K562 (cell line): ENCODE data around the gene ZC3HAV1L. TPM values are rescaled to one million over a fixed set of nuclear protein-coding genes. Genes with fewer than 3 reads are reported as not detected.

Experiments used
- ATAC-seq: fragments of 200-7000 bp; cut with Tn5 transposase; 3 replicates; pipeline ENCODE4 v1.9.1; 2020; ENCODE audit warnings: moderate library complexity
- BruUV-seq: library from RNA; stranded (reverse); fragments of 400-500 nt; replicated peaks from 2 replicates; lab custom pipeline; 2021; lab: Mats Ljungman, UMichigan
- CTCF ChIA-PET: fragments of 300-600 bp; formaldehyde crosslinking; extraction: SDS; loops from one replicate; lab custom pipeline; 2021; ENCODE audit warnings: low intra/inter-chr PET ratio; lab: Yijun Ruan, JAX
- POLR2A ChIA-PET: fragments of 300-600, 350-650 bp; sonication (Branson Sonifier 250); formaldehyde crosslinking; extraction: SDS; loops from one replicate; lab custom pipeline; 2021; ENCODE audit warnings: antibody characterized with exemption, inconsistent platforms; lab: Yijun Ruan, JAX
- DNase-seq, 4 experiments: peaks; one replicate each; pipeline versions ENCODE4 v3.0.0 to v3.0.0-alpha.2; 2011 to 2018; ENCODE audit warnings: low spot score in 3 of 4, mixed read lengths in 3 of 4; ENCODE audit errors: extremely low read depth in 1 of 4
- FAIRE-seq: peaks from 2 replicates; lab custom pipeline; 2011; peaks lifted over from hg19 to GRCh38; lab: Jason Lieb, UNC
- H2AFZ ChIP-seq: 2 replicates; pipeline ENCODE4 v1.6.0; 2011; ENCODE audit warnings: low read depth, low read length, control low read depth, inconsistent platforms
- H3K27ac ChIP-seq: fragments of 200-600 bp; 3 replicates; pipeline ENCODE4 v1.8.0; 2011; ENCODE audit warnings: low read depth, mild to moderate bottlenecking, control low read depth, inconsistent platforms, low read length, moderate library complexity, mixed read lengths; ENCODE audit errors: extremely low read depth
- H3K27me3 ChIP-seq, 2 experiments: fragments of 300-600 bp in 1 of 2; 2 replicates in 1 of 2; 3 replicates in 1 of 2; pipeline versions ENCODE4 v1.6.0 to v1.8.0; 2011; ENCODE audit warnings: inconsistent platforms in 2 of 2, low read length in 2 of 2, mild to moderate bottlenecking in 1 of 2, mixed read lengths in 1 of 2, moderate library complexity in 1 of 2; ENCODE audit not compliant: control insufficient read depth in 2 of 2, insufficient read depth in 2 of 2
- H3K36me3 ChIP-seq: fragments of 300-600 bp; 3 replicates; pipeline ENCODE4 v1.8.0; 2011; ENCODE audit warnings: mild to moderate bottlenecking, low read length, inconsistent platforms; ENCODE audit not compliant: control insufficient read depth, insufficient read depth
- H3K4me1 ChIP-seq, 2 experiments: fragments of 200-600 bp in 1 of 2; replicated peaks in 1 of 2; 2 replicates in 1 of 2; 3 replicates in 1 of 2; pipeline versions ENCODE4 v1.5.1 to v1.8.0; 2011; ENCODE audit warnings: inconsistent platforms in 2 of 2, low read length in 2 of 2, mild to moderate bottlenecking in 1 of 2, mixed read lengths in 1 of 2, moderate library complexity in 1 of 2; ENCODE audit not compliant: control insufficient read depth in 2 of 2, insufficient read depth in 2 of 2
- H3K4me2 ChIP-seq: 2 replicates; pipeline ENCODE4 v1.6.1; 2011; ENCODE audit warnings: low read length, control low read depth, inconsistent platforms, mixed read lengths; ENCODE audit not compliant: insufficient read depth
- H3K4me3 ChIP-seq: fragments of 200-600 bp; sonication (generic), shearing (Covaris generic); 2 replicates; pipeline ENCODE4 v1.5.1; 2016; ENCODE audit warnings: control low read depth, inconsistent platforms
- H3K79me2 ChIP-seq: fragments of 200-600 bp; 3 replicates; pipeline ENCODE4 v1.8.0; 2011; ENCODE audit warnings: low read length, inconsistent platforms; ENCODE audit not compliant: control insufficient read depth, insufficient read depth
- H3K9ac ChIP-seq, 2 experiments: 2 replicates each; pipeline versions ENCODE4 v1.6.0 to v1.6.1; 2011; ENCODE audit warnings: low read depth in 2 of 2, low read length in 2 of 2, control low read depth in 1 of 2, inconsistent platforms in 1 of 2, mild to moderate bottlenecking in 1 of 2, mixed read lengths in 1 of 2; ENCODE audit not compliant: insufficient read depth in 1 of 2
- H3K9me1 ChIP-seq: one replicate; pipeline ENCODE4 v1.6.0; 2011; ENCODE audit warnings: inconsistent platforms, mild to moderate bottlenecking, low read length, moderate library complexity; ENCODE audit not compliant: control insufficient read depth, insufficient read depth
- H3K9me3 ChIP-seq: replicated peaks from 2 replicates; pipeline ENCODE4 v1.5.1; 2011; ENCODE audit warnings: low read depth, low read length, inconsistent platforms; ENCODE audit not compliant: control insufficient read depth, insufficient read depth
- H4K20me1 ChIP-seq: replicated peaks from 2 replicates; pipeline ENCODE4 v1.6.1; 2011; ENCODE audit warnings: low read length, inconsistent platforms, mixed read lengths; ENCODE audit not compliant: control insufficient read depth, insufficient read depth
- ARID3B ChIP-seq: fragments of 250-450 bp; sonication (Bioruptor Pico); IDR thresholded peaks from 2 replicates; pipeline ENCODE4 v1.4.0; 2020; ENCODE audit warnings: borderline replicate concordance
- ATF3 ChIP-seq, 2 experiments: fragments of 450-650 bp in 1 of 2; sonication (generic) in 1 of 2; formaldehyde crosslinking in 1 of 2; IDR thresholded peaks in 1 of 2; conservative IDR thresholded peaks in 1 of 2; 2 replicates each; pipeline versions ENCODE4 v1.6.1 to v1.8.1; 2016 to 2023; ENCODE audit warnings: mild to moderate bottlenecking in 2 of 2, moderate library complexity in 2 of 2, inconsistent platforms in 1 of 2, missing genetic modification reagents in 1 of 2
- CTBP1 ChIP-seq: fragments of 450-650 bp; IDR thresholded peaks from 2 replicates; pipeline ENCODE4 v1.6.1; 2016; ENCODE audit warnings: borderline replicate concordance
- GABPB1 ChIP-seq: sonication (generic); formaldehyde crosslinking; IDR thresholded peaks from 2 replicates; pipeline ENCODE4 v1.8.0; 2022; ENCODE audit warnings: mild to moderate bottlenecking, missing genetic modification reagents
- GTF2E2 ChIP-seq: fragments of 200-800 bp; sonication (Bioruptor generic); IDR thresholded peaks from 2 replicates; pipeline ENCODE4 v1.6.1; 2016; ENCODE audit warnings: missing genetic modification characterization, missing compliant biosample characterization
- HLTF ChIP-seq: fragments of 450-650 bp; IDR thresholded peaks from 2 replicates; pipeline ENCODE4 v1.6.1; 2016
- KHSRP ChIP-seq: fragments of 450-650 bp; IDR thresholded peaks from 2 replicates; pipeline ENCODE4 v1.6.1; 2017
- NR2F6 ChIP-seq: fragments of 450-650 bp; formaldehyde crosslinking; IDR thresholded peaks from 2 replicates; pipeline ENCODE4 v1.4.0; 2020; ENCODE audit warnings: mild to moderate bottlenecking
- RCOR1 ChIP-seq, 2 experiments: IDR thresholded peaks; 2 replicates each; pipeline ENCODE4 v1.6.1; 2012; ENCODE audit warnings: low read depth in 2 of 2, low read length in 2 of 2, borderline replicate concordance in 1 of 2, improper control_type of control experiment in 1 of 2
- ZNF197 ChIP-seq: fragments of 200-800 bp; sonication (Bioruptor generic); IDR thresholded peaks from 2 replicates; pipeline ENCODE4 v1.6.1; 2016; ENCODE audit warnings: low read depth, missing genetic modification characterization, missing compliant biosample characterization
- ZNF695 ChIP-seq: fragments of 450-650 bp; formaldehyde crosslinking; IDR thresholded peaks from 2 replicates; pipeline ENCODE4 v1.4.0; 2020; ENCODE audit warnings: mild to moderate bottlenecking, moderate library complexity
- WGBS: fragments of 100-300 bp; shearing (Covaris generic); methylation state at CpG from one replicate; pipeline ENCODE4 v1.1.6; 2016; ENCODE audit warnings: low coverage, mixed read lengths; ENCODE audit not compliant: insufficient coverage; ENCODE audit errors: missing lambda C conversion rate; 5-methylcytosine and 5-hydroxymethylcytosine counted together
- in situ Hi-C: fragments of 300-500 bp; cut with MboI; formaldehyde crosslinking; loops from 4 replicates; pipeline ENCODE4 v1.15.0; 2018; ENCODE audit warnings: inconsistent platforms, mixed read lengths
- intact Hi-C: fragments of 100-400 bp; cut with micrococcal nuclease; formaldehyde crosslinking; loops from 2 replicates; pipeline ENCODE4 v1.14.2; 2022
- polyA plus RNA-seq, 8 experiments: library from polyadenylated mRNA; depleted of rRNA in 4 of 8; stranded (reverse) in 5 of 8; unstranded in 3 of 8; fragments of >200 nt; fragmentation: Nextera tagmentation in 2 of 8; fragmentation: Illumina TruSeq in 1 of 8; extraction: Ambion mirVana in 2 of 8; extraction: Trizol in 1 of 8; gene quantifications; 2 replicates each; pipeline versions ENCODE4 v1.2.1 to v1.2.3, GENCODE V29; 2011 to 2014; ENCODE audit warnings: inconsistent platforms in 1 of 8, missing spikeins in 1 of 8
- total RNA-seq, 7 experiments: library from RNA; depleted of rRNA in 6 of 7; stranded (reverse); fragments of >200 nt in 6 of 7; fragmentation: Illumina TruSeq in 2 of 7; extraction: Trizol in 2 of 7; gene quantifications; 2 replicates each; pipeline versions ENCODE4 v1.2.1 to v1.2.3, GENCODE V29; 2011 to 2021; ENCODE audit warnings: low replicate concordance in 1 of 7
- TF ChIP-seq, protein P1 (sequence below): fragments of 450-650 bp; formaldehyde crosslinking; conservative IDR thresholded peaks from 2 replicates; pipeline ENCODE4 v1.4.0; 2022; ENCODE audit warnings: mild to moderate bottlenecking, missing genetic modification characterization
- TF ChIP-seq, protein P2 (sequence below): sonication (generic); formaldehyde crosslinking; IDR thresholded peaks from 2 replicates; pipeline ENCODE4 v1.8.1; 2023; ENCODE audit warnings: mild to moderate bottlenecking, missing genetic modification reagents

The ZC3HAV1L gene
- total and polyA plus RNA-seq, 9 of the 15 experiments (the other 6 are each of a cell fraction or from before 2014, with no cell fraction given): not detected

DNA sequence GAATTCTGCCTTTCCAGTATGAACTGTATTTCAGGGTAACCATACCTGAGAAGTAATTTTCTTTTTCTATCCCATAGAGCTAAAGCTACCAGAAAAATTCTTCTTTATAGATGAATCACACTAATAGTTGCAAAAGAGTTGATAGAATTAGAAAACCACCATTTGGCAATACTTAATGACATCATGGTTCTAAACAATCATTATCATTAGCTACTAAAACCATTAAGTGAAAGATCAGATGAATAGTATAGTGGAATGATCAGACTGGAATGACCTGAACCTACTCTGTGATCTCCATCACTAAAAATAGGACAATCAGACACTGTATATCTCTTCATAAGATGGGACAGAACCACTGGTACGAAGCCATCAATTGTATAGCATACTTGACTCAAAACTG lies 19.8 kb upstream of the ZC3HAV1L start:
- Histone ChIP-seq H3K4me2 (no peak overlapping the region), H3K36me3 (peaks cover 84% of the 10 kb centered on the region), H3K9me3 (no peaks in the 10 kb centered on the region), H3K4me3 (no peak overlapping the region), H3K79me2 (no peaks in the 10 kb centered on the region), H3K9ac (no peak overlapping the region), H3K27ac (no peak overlapping the region), H3K27me3 (no peaks in the 10 kb centered on the region), H2AFZ (no peak overlapping the region), H3K4me1 (peaks cover 0 to 3% of the 10 kb centered on the region in 2 experiments; a peak in 1 of 5 replicates), H4K20me1 (no peaks in the 10 kb centered on the region), H3K9me1 (no peaks in the 10 kb centered on the region)
- BruUV-seq: no TSS peak
- WGBS: 90% methylated on average over 1 of the region's 1 CpG
- DNase-seq (no peak), ATAC-seq (no peak), FAIRE-seq (no peak)
- in situ Hi-C loops: no loop called here
- intact Hi-C loops: loop anchor here (5.0 kb wide), 1 partner anchor 38 kb away; no protein-coding TSS in a partner anchor
- ChIA-PET POLR2A (no interaction called here), CTCF (interaction anchor here (0.8 kb wide), 1 partner anchor 20 kb away, joined by 3 read pairs; no protein-coding TSS in a partner anchor)
- TF ChIP-seq ZNF695 (CRISPR knock-in tag) (no peak), ARID3B (CRISPR knock-in tag) (no peak), HLTF (no peak), CTBP1 (no peak), ZNF197 (CRISPR knock-in tag) (no peak), GABPB1 (no peak), GTF2E2 (no peak), ATF3 (IDR thresholded peaks at IDR 0.05) (no peak), ATF3 (CRISPR knock-in tag; conservative IDR thresholded peaks at IDR 0.05) (no peak), KHSRP (no peak), NR2F6 (CRISPR knock-in tag) (no peak), RCOR1 (IDR thresholded peaks at IDR 0.05; ENCODE audit: borderline replicate concordance in 1 of 2, low read depth in 2 of 2, low read length in 2 of 2) (no peak)
- TF ChIP-seq, protein P1, sequence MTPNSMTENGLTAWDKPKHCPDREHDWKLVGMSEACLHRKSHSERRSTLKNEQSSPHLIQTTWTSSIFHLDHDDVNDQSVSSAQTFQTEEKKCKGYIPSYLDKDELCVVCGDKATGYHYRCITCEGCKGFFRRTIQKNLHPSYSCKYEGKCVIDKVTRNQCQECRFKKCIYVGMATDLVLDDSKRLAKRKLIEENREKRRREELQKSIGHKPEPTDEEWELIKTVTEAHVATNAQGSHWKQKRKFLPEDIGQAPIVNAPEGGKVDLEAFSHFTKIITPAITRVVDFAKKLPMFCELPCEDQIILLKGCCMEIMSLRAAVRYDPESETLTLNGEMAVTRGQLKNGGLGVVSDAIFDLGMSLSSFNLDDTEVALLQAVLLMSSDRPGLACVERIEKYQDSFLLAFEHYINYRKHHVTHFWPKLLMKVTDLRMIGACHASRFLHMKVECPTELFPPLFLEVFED (CRISPR knock-in tag): no peak
- TF ChIP-seq, protein P2, sequence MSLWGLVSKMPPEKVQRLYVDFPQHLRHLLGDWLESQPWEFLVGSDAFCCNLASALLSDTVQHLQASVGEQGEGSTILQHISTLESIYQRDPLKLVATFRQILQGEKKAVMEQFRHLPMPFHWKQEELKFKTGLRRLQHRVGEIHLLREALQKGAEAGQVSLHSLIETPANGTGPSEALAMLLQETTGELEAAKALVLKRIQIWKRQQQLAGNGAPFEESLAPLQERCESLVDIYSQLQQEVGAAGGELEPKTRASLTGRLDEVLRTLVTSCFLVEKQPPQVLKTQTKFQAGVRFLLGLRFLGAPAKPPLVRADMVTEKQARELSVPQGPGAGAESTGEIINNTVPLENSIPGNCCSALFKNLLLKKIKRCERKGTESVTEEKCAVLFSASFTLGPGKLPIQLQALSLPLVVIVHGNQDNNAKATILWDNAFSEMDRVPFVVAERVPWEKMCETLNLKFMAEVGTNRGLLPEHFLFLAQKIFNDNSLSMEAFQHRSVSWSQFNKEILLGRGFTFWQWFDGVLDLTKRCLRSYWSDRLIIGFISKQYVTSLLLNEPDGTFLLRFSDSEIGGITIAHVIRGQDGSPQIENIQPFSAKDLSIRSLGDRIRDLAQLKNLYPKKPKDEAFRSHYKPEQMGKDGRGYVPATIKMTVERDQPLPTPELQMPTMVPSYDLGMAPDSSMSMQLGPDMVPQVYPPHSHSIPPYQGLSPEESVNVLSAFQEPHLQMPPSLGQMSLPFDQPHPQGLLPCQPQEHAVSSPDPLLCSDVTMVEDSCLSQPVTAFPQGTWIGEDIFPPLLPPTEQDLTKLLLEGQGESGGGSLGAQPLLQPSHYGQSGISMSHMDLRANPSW: no peak
